ENCODE data around the gene MAGEA9B.

- TF ChIP-seq CTCF (IDR thresholded peaks at IDR 0.05) (no peak), POLR2A (IDR thresholded peaks at IDR 0.05) (no peak), POLR2AphosphoS5 (IDR thresholded peaks at IDR 0.05) (no peak)
Observed at GRCh38 chrX:149540131-149540620, 47.1 kb downstream of the MAGEA9B start.
